Esophagus muscularis mucosa (tissue), 4 donors: ENCODE measurements around the gene NWD2. TPM values are rescaled to one million over a fixed set of nuclear protein-coding genes. Genes with fewer than 3 reads are reported as not detected.

ENCODE experiments used
- DNase-seq: peaks from one replicate; pipeline ENCODE4 v3.0.0-alpha.2; 2017; ENCODE audit errors: extremely low spot score
- H3K27ac ChIP-seq, 4 donors: fragments of 200-600 bp; sonication (generic); replicated peaks in 1 of 4; 1 replicate in 3 of 4; 2 replicates in 1 of 4; pipeline ENCODE4 v1.5.1; 2016 to 2019; ENCODE audit warnings: mild to moderate bottlenecking in 1 of 4
- H3K27me3 ChIP-seq, 4 donors: fragments of 200-600 bp; sonication (generic); one replicate each; pipeline versions ENCODE4 v1.5.1 to v1.6.0; 2016 to 2019
- H3K36me3 ChIP-seq, 4 donors: fragments of 200-600 bp; sonication (generic); one replicate each; pipeline ENCODE4 v1.5.1; 2016 to 2019
- H3K4me1 ChIP-seq, 4 donors: fragments of 200-600 bp; sonication (generic); one replicate each; pipeline ENCODE4 v1.5.1; 2016 to 2019
- H3K4me3 ChIP-seq, 4 donors: fragments of 200-600 bp; sonication (generic); 1 replicate in 2 of 4; 2 replicates in 2 of 4; pipeline ENCODE4 v1.5.1; 2016 to 2019; ENCODE audit warnings: mild to moderate bottlenecking in 4 of 4, moderate library complexity in 1 of 4
- H3K9me3 ChIP-seq, 4 donors: fragments of 200-600 bp; sonication (generic); 1 replicate in 3 of 4; 2 replicates in 1 of 4; pipeline ENCODE4 v1.5.1; 2016 to 2019
- CTCF ChIP-seq, 3 experiments: fragments of 200-600 bp in 2 of 3; fragments of 450-650 bp in 1 of 3; sonication (generic) in 2 of 3; IDR thresholded peaks; one replicate each; pipeline ENCODE4 v1.5.1; 2017 to 2019; ENCODE audit warnings: antibody characterized with exemption in 3 of 3, mild to moderate bottlenecking in 2 of 3, moderate library complexity in 1 of 3
- EP300 ChIP-seq: sonication (generic); formaldehyde crosslinking; IDR thresholded peaks from one replicate; pipeline ENCODE4 v1.6.1; 2017; ENCODE audit warnings: antibody characterized with exemption
- POLR2A ChIP-seq: fragments of 450-650 bp; IDR thresholded peaks from one replicate; pipeline ENCODE4 v1.6.1; 2017; ENCODE audit warnings: antibody characterized with exemption, moderate library complexity, mild to moderate bottlenecking, low read depth
- POLR2AphosphoS5 ChIP-seq, 2 donors: sonication (generic); formaldehyde crosslinking; IDR thresholded peaks; one replicate each; pipeline ENCODE4 v1.6.1; 2017; ENCODE audit warnings: antibody characterized with exemption in 2 of 2
- WGBS: methylation state at CpG from one replicate; pipeline ENCODE4 v1.1.5; 2018; 5-methylcytosine and 5-hydroxymethylcytosine counted together
- intact Hi-C: fragments of 100-400 bp; cut with DNase I; formaldehyde crosslinking; loops from one replicate; pipeline ENCODE4 v1.15.1; 2023
- total RNA-seq, 4 donors: library from RNA; depleted of rRNA; stranded (reverse); fragments of >200 nt; gene quantifications; one replicate each; pipeline versions ENCODE4 v1.1.0 to v1.2.1, GENCODE V29; 2016

NWD2 gene
- total RNA-seq, 4 donors from 2014 or later: 0.11 to 0.50 (median 0.30) TPM

- intact Hi-C loops: no loop called here
- H3K36me3 ChIP-seq: no peaks in the 10 kb centered on the region
- H3K4me3 ChIP-seq: no peak overlapping the region
- TF ChIP-seq CTCF (IDR thresholded peaks at IDR 0.05) (no peak), EP300 (no peak), POLR2A (no peak), POLR2AphosphoS5 (IDR thresholded peaks at IDR 0.05) (no peak)
- no peaks in the 10 kb centered on the region for H3K27me3 ChIP-seq
- no peak overlapping the region for H3K27ac ChIP-seq
- no peak for DNase-seq
- no peaks in the 10 kb centered on the region for H3K4me1 ChIP-seq
- no peaks in the 10 kb centered on the region for H3K9me3 ChIP-seq
Measured at GRCh38 chr4:37476256-37476655, 231.7 kb downstream of the NWD2 start.

- no peaks in the 10 kb centered on the region for H3K36me3 ChIP-seq
- no peaks in the 10 kb centered on the region for H3K27me3 ChIP-seq
- no peak for DNase-seq
- no peak overlapping the region for H3K4me3 ChIP-seq
- no peak overlapping the region for H3K27ac ChIP-seq
- intact Hi-C loops: no loop called here
- H3K4me1 ChIP-seq: no peaks in the 10 kb centered on the region
- H3K9me3 ChIP-seq: no peaks in the 10 kb centered on the region
- TF ChIP-seq EP300 (no peak), POLR2A (no peak), POLR2AphosphoS5 (IDR thresholded peaks at IDR 0.05) (no peak)
- WGBS: 87% methylated on average over 2 of the region's 2 CpGs
Measured at GRCh38 chr4:37476691-37477090, 232.1 kb downstream of the NWD2 start.

- no peaks in the 10 kb centered on the region for H3K36me3 ChIP-seq
- no peaks in the 10 kb centered on the region for H3K9me3 ChIP-seq
- no peaks in the 10 kb centered on the region for H3K27me3 ChIP-seq
- H3K27ac ChIP-seq: no peak overlapping the region
- intact Hi-C loops: no loop called here
- DNase-seq: no peak
- no peak for TF ChIP-seq POLR2A
- no peak for TF ChIP-seq EP300
- TF ChIP-seq POLR2AphosphoS5 (IDR thresholded peaks at IDR 0.05): no peak
- no peak for TF ChIP-seq CTCF (IDR thresholded peaks at IDR 0.05)
- H3K4me3 ChIP-seq: no peak overlapping the region
- H3K4me1 ChIP-seq: no peaks in the 10 kb centered on the region
- WGBS: 89% methylated on average over 3 of the region's 3 CpGs
Measured at GRCh38 chr4:37477126-37477525, 232.6 kb downstream of the NWD2 start.

- no peak for DNase-seq
- H3K36me3 ChIP-seq: no peaks in the 10 kb centered on the region
- H3K9me3 ChIP-seq: no peaks in the 10 kb centered on the region
- no peaks in the 10 kb centered on the region for H3K27me3 ChIP-seq
- H3K4me3 ChIP-seq: no peak overlapping the region
- H3K27ac ChIP-seq: no peak overlapping the region
- no peaks in the 10 kb centered on the region for H3K4me1 ChIP-seq
- TF ChIP-seq EP300: no peak
- no peak for TF ChIP-seq POLR2AphosphoS5 (IDR thresholded peaks at IDR 0.05)
- TF ChIP-seq CTCF (IDR thresholded peaks at IDR 0.05): no peak
- TF ChIP-seq POLR2A: no peak
- intact Hi-C loops: no loop called here
- 88% methylated on average over 6 of the region's 6 CpGs for WGBS
Measured at GRCh38 chr4:37478151-37478550, 233.6 kb downstream of the NWD2 start.

- intact Hi-C loops: no loop called here
- H3K9me3 ChIP-seq: no peaks in the 10 kb centered on the region
- TF ChIP-seq CTCF (IDR thresholded peaks at IDR 0.05): no peak
- no peak for TF ChIP-seq POLR2A
- no peak for TF ChIP-seq EP300
- no peak for TF ChIP-seq POLR2AphosphoS5 (IDR thresholded peaks at IDR 0.05)
- 64% methylated on average over 4 of the region's 4 CpGs for WGBS
- H3K36me3 ChIP-seq: no peaks in the 10 kb centered on the region
- H3K4me3 ChIP-seq: no peak overlapping the region
- H3K4me1 ChIP-seq: no peaks in the 10 kb centered on the region
- DNase-seq: no peak
- H3K27ac ChIP-seq: no peak overlapping the region
- no peaks in the 10 kb centered on the region for H3K27me3 ChIP-seq
Measured at GRCh38 chr4:37480509-37480908, 236.0 kb downstream of the NWD2 start.
